SKM-1 (cell line): Measurements from ENCODE around the gene NBPF1.
A peak's percentile ranks its signal among the peaks of the same experiment; 100 is the strongest.
"Not testable (repeated sequence)": the region's sequence is repeated elsewhere in the genome, so short reads cannot be mapped to it uniquely, and the experiment has no call there.

ENCODE experiments used
- DNase-seq: peaks from one replicate; lab custom pipeline; 2025; ENCODE audit not compliant: unreplicated experiment; lab: John Stamatoyannopoulos, UW

The NBPF1 gene

DNA sequence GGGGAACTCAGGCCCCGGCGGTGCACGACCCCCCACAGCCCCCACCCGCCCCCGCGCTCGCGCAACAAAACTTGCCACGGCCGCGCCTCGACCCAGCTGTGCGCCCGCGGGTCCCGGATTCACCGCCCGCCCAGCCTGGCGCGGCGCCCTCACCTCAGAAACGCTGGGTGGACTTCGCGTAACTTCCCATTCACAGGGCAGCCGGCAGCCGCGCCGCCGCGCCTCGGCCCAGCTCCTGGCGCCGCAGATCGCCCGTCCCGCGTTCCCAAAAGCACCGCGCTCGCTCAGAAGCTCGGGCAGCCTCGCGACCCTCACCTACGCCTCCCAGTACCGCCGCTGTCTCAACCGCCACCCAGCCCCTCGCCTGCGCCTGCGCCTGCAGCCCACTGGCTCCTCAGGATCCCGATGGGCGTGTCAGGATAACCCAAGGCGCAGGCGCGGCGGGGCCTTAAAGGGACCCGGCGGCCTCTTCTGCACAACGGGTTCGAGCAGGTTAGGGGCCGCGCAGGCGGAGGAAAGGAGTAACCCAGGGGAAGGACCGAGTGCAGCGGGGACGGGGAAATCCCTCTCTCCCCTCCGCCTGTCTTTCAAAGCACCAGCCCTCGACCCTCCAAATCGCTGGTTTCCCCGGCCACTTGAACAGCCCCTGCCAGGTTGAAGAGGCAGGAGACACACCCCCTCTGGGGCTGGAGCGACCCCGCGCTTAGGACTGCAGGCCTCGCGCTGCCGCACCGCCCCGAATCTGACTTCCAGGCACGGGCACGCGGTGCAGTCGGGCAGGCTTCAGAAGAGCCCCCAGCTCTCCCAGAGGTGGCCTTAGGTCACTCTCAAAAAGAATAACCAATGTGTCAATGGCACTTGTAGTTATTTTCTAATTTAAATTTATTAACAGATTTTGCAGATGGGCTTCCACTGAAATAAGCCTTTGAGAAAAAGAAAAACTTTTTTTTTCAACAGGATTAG lies at the start of gene NBPF1:
Gene NBPF1 (minus strand): TSS at position 380 of the 963 bp plus-strand sequence.
- peak; percentile 99 for DNase-seq

- DNase-seq: not testable (repeated sequence)
These were observed 44.9 kb upstream of the NBPF1 start for GRCh38 chr1:16658234-16658633.

DNA sequence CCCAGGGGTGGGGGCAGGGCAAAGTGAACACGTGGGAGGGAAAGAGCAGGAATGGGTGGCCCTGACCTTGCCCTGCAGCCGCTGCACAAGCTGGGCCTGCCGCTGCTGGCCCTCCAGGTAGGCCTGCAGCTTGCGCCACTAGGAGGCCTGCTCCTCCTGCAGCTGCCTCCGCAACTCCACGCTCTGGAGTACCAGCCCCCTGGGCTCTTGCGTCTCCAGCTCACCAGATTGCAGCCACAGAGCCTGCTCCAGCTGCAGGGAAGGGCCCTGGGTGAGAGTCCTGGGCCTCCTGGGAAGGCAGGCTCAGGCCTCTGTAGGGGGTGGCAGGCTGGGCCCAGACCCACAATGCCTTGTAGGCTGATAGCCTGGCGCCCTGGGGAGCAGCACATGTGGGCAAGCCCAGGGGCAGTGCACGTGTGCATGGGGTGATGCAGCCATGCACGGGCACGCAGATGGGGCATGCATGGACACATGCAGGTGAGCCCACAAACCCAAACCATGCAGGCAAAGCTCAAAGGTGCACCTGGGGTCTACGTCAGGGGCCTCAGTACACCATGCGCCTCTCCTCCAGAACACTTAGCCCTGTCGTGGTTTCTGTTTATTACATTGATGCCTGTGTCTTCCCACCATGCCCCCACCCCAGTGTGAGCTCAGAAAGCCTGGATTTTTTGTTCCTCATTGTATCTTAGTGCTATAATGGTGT lies 43.8 kb upstream of the NBPF1 start:
- not testable (repeated sequence) for DNase-seq

GRCh38 chr1:16656574-16656973 lies 43.2 kb upstream of the NBPF1 start:
- not testable (repeated sequence) for DNase-seq

DNA sequence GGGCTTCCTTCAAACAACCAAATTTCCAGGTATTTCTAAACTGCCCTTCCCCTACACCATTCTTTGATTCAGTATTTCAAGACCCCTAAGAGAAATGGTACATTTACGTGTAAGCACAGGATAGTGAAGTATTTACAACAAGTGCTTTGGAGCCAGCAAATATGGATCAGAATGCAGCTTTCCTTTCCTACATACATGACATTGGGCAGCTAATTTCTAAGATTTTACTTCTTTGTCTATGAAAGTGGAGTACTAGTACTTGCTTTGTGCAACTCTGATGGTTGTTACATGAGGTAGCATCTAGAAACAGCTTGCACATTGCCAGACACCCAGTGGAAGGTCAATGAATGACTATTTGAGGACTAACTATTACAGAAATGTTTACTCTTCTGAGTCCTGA lies 38.2 kb upstream of the NBPF1 start:
- DNase-seq: not testable (repeated sequence)

DNA sequence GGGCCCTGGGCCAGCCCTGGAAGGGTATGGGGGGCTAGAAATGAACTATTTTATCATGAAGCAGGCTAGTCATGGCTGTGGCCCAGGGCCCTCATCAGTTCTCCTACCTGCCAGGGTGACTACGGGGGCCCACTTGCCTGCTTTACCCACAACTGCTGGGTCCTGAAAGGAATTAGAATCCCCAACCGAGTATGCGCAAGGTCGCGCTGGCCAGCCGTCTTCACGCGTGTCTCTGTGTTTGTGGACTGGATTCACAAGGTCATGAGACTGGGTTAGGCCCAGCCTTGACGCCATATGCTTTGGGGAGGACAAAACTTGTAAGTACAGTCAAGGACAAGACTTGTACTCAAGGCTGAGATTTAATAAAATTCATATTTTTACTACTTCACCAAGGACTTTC lies 36.6 kb upstream of the NBPF1 start:
- DNase-seq: not testable (repeated sequence)

- not testable (repeated sequence) for DNase-seq
These were observed 36.0 kb upstream of the NBPF1 start for GRCh38 chr1:16649390-16649789.

- not testable (repeated sequence) for DNase-seq
These were observed 35.4 kb upstream of the NBPF1 start for GRCh38 chr1:16648756-16649155.

DNA sequence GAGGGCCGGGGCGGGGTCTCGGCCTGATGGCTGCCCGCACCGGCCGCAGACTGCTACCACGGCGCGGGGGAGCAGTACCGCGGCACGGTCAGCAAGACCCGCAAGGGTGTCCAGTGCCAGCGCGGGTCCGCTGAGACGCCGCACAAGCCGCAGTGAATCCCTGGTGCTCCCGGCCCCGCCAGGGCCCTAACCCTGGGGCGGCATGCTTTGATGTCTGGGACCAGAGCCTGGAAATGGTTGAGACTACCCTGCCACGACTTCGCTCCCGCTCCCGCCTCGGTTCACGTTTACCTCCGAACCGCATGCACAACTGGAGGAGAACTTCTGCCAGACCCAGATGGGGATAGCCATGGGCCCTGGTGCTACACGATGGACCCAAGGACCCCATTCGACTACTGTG lies 34.9 kb upstream of the NBPF1 start:
- not testable (repeated sequence) for DNase-seq

GRCh38 chr1:16647179-16648176 lies 34.1 kb upstream of the NBPF1 start:
- DNase-seq: not testable (repeated sequence)

DNA sequence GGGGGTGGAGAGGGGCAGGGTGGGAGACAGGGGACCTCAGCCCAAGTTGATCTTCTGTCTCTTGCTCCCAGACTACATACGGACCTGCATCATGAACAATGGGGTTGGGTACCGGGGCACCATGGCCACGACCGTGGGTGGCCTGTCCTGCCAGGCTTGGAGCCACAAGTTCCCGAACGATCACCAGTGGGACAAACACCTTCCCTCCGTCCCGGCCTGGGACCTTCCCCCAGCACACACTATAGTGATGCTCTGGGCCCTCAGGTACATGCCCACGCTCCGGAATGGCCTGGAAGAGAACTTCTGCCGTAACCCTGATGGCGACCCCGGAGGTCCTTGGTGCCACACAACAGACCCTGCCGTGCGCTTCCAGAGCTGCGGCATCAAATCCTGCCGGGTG lies 33.4 kb upstream of the NBPF1 start:
- not testable (repeated sequence) for DNase-seq

- not testable (repeated sequence) for DNase-seq
These were observed 32.8 kb upstream of the NBPF1 start for GRCh38 chr1:16646061-16646664.

GRCh38 chr1:16645271-16646060 lies 32.1 kb upstream of the NBPF1 start:
- not testable (repeated sequence) for DNase-seq

DNA sequence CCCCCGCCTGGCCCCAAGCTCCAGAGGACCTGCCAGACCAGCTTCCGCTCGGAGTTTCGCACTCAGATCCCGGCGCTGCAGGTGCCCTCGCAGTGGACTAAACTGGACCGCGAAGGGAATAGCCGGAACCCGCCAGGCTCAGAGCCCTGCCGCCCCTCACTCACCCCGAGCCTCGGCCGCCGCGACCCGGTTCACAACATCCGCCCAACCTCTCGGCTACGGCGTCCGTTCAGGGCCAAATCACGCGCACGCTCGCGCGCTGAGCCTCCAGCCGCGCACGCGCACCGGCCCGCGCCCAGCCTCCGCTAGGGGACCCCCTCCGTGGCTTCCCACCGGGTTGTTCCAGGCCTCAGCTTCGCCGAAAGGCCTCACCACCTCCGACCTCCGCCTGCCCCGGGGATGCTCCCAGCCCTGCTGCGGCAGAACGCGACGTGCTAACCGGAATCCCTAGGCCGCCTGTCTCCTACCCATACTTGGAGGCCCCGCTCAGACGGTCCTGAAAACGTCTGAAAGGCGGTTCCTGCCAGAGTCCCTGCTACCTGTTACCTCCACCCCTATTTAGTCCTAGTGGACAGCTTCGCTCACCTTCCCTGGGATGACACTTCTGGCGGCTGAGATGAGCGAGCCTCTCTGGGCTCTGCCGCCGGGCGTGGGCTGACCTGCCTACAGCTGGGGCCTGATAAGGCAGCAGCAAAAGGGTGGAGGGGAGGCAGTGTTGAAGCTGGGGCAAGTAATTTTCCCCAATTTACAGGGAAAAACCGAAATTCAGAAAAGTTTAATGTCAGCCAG lies 31.3 kb upstream of the NBPF1 start:
- peak; percentile 96 for DNase-seq

DNA sequence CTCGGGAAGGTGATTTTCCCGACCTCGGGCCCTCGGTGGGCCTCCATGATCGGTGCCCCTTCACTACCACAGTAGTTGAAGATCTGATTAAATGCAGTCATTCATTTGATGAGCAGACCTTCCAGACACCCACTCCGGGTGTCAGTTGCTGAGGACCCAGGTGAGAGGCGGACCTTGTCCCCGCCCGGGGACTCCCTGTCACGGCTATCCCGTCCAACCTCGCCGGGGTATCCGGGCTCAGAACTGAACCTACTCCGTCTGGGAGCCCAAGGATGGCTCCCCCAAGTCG lies 30.8 kb upstream of the NBPF1 start:
- DNase-seq: no peak

GRCh38 chr1:16643476-16644192 lies 30.3 kb upstream of the NBPF1 start:
- not testable (repeated sequence) for DNase-seq

DNA sequence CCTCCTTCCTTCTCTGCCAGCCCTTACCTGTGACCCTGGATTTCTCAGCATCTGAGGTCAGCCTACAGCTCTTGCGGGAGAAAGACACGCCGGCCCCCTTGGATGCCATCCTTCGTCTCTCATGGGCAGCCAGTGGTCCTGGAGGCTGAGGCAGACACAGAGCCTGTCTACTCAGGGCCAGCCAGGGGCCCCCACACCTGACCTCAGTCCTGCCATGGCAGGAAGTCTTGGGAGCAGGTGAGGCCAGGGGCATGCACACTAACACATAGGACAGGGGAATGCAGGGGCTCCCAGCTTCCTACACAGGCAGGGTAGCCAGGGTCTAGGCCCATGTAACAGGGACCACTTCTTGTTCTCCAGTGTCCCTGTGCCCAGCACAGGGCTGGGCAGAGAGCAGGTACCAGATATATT lies 29.6 kb upstream of the NBPF1 start:
- not testable (repeated sequence) for DNase-seq
